Peyer's patch (tissue), 4 donors: ENCODE results near the gene MTX3. TPM values are rescaled to one million over a fixed set of nuclear protein-coding genes. Genes with fewer than 3 reads are reported as not detected.

Experiments used
- DNase-seq, 3 donors: peaks; one replicate each; pipeline ENCODE4 v3.0.0-alpha.2; 2017 to 2019
- H3K27ac ChIP-seq, 4 donors: fragments of 200-600 bp; sonication (generic); one replicate each; pipeline ENCODE4 v1.5.1; 2016 to 2019
- H3K27me3 ChIP-seq, 2 donors: fragments of 200-600 bp; sonication (generic); one replicate each; pipeline ENCODE4 v1.5.1; 2019
- H3K36me3 ChIP-seq, 3 donors: fragments of 200-600 bp; sonication (generic); one replicate each; pipeline ENCODE4 v1.5.1; 2016 to 2019
- H3K4me1 ChIP-seq, 4 donors: fragments of 200-600 bp; sonication (generic); one replicate each; pipeline ENCODE4 v1.5.1; 2016 to 2019
- H3K4me3 ChIP-seq, 4 donors: fragments of 200-600 bp; sonication (generic); 1 replicate in 3 of 4; 2 replicates in 1 of 4; pipeline ENCODE4 v1.5.1; 2016 to 2019; ENCODE audit warnings: mild to moderate bottlenecking in 1 of 4
- H3K9me3 ChIP-seq, 4 donors: fragments of 200-600 bp; sonication (generic); one replicate each; pipeline ENCODE4 v1.5.1; 2016 to 2019; ENCODE audit warnings: mild to moderate bottlenecking in 1 of 4
- POLR2A ChIP-seq, 2 donors: fragments of 450-650 bp; IDR thresholded peaks; one replicate each; pipeline ENCODE4 v1.5.1; 2017; ENCODE audit warnings: antibody characterized with exemption in 2 of 2, mild to moderate bottlenecking in 2 of 2, moderate library complexity in 2 of 2
- total RNA-seq, 4 donors: library from RNA; depleted of rRNA; stranded (reverse); fragments of >200 nt; gene quantifications; one replicate each; pipeline ENCODE4 v1.1.0, GENCODE V29; 2016
- TF ChIP-seq, protein P1 (sequence below), 6 experiments: fragments of 450-650 bp in 4 of 6; fragments of 200-600 bp in 2 of 6; sonication (generic) in 1 of 6; IDR thresholded peaks; one replicate each; pipeline ENCODE4 v1.5.1; 2017 to 2019; ENCODE audit warnings: antibody characterized with exemption in 6 of 6, mild to moderate bottlenecking in 3 of 6, moderate library complexity in 1 of 6

Gene MTX3
- total RNA-seq, 4 donors from 2014 or later: 8.4 to 11.6 (median 9.2) TPM

DNA sequence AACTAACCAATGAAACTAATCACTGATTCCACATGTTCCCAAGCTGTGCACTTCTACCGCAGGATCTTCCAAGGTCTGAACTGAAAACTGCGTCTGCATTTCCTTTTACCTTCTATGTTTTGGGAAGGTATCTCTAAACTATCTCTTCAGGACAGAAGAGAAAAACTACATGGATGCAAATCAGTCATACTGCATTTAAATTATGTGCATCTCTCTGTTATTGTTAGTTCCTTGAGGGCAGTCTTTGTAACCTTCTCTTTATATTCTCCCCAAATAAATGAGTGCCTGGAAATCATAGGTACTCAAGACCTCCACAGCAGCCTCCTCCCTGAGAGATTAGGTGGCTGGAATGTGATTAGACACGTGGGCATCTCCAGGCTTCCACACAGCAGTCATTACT, 17.1 kb downstream of the MTX3 start:
- H3K27ac ChIP-seq: no peak overlapping the region
- no peaks in the 10 kb centered on the region for H3K9me3 ChIP-seq
- no peak overlapping the region for H3K4me3 ChIP-seq
- H3K36me3 ChIP-seq: peaks cover 0 to 11% (median 0%) of the 10 kb centered on the region in 3 donors
- TF ChIP-seq, protein P1, sequence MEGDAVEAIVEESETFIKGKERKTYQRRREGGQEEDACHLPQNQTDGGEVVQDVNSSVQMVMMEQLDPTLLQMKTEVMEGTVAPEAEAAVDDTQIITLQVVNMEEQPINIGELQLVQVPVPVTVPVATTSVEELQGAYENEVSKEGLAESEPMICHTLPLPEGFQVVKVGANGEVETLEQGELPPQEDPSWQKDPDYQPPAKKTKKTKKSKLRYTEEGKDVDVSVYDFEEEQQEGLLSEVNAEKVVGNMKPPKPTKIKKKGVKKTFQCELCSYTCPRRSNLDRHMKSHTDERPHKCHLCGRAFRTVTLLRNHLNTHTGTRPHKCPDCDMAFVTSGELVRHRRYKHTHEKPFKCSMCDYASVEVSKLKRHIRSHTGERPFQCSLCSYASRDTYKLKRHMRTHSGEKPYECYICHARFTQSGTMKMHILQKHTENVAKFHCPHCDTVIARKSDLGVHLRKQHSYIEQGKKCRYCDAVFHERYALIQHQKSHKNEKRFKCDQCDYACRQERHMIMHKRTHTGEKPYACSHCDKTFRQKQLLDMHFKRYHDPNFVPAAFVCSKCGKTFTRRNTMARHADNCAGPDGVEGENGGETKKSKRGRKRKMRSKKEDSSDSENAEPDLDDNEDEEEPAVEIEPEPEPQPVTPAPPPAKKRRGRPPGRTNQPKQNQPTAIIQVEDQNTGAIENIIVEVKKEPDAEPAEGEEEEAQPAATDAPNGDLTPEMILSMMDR (IDR thresholded peaks at IDR 0.05): no peak
- no peak for TF ChIP-seq POLR2A (IDR thresholded peaks at IDR 0.05)
- no peaks in the 10 kb centered on the region for H3K27me3 ChIP-seq
- H3K4me1 ChIP-seq: no peaks in the 10 kb centered on the region
- DNase-seq: no peak

DNA sequence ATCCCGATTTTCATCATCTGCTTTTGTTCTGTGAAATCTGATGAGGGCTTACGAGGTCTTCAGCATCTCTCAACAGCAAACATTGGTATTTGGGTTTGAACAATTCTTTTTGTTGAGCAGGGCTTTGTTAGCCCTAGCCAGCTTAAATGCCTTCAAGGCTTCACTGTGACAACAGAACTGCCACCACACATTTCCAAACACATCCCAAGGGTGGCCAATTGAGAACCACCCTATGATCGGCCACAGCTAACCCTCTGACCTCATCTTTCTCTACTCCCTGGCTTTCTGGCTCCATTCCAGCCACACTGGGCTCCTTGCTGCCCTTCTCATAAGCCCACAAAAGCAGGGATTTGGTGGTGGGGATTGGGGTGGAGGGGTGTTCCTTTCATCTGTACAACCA, 17.6 kb downstream of the MTX3 start:
- H3K36me3 ChIP-seq: peaks cover 0 to 9% (median 0%) of the 10 kb centered on the region in 3 donors
- H3K27ac ChIP-seq: no peak overlapping the region
- H3K4me3 ChIP-seq: no peak overlapping the region
- H3K9me3 ChIP-seq: no peaks in the 10 kb centered on the region
- no peaks in the 10 kb centered on the region for H3K27me3 ChIP-seq
- no peak for DNase-seq
- TF ChIP-seq, protein P1 (IDR thresholded peaks at IDR 0.05): no peak
- no peak for TF ChIP-seq POLR2A (IDR thresholded peaks at IDR 0.05)
- H3K4me1 ChIP-seq: no peaks in the 10 kb centered on the region

DNA sequence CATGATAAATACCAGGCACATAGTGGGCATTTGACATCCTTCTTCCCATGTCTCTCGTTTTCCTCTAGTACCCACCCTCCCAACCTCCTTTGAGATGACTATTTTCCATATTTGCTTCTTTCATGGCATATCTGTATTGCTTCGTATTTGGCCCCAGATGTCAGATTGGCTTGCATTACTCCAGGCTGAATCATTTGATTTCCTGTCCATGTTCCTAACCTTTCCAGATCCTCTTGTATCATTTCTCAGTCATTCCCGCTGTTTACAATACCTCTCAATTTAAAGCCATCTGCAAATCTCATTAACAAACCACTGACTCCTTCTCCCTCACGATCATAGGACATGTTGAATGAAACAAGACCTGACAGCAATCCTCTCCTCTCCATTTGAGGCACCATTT, 19.9 kb downstream of the MTX3 start:
- DNase-seq: no peak
- no peaks in the 10 kb centered on the region for H3K27me3 ChIP-seq
- no peaks in the 10 kb centered on the region for H3K36me3 ChIP-seq
- H3K27ac ChIP-seq: no peak overlapping the region
- TF ChIP-seq POLR2A (IDR thresholded peaks at IDR 0.05): no peak
- TF ChIP-seq, protein P1 (IDR thresholded peaks at IDR 0.05): no peak
- H3K9me3 ChIP-seq: no peaks in the 10 kb centered on the region
- no peaks in the 10 kb centered on the region for H3K4me1 ChIP-seq
- no peak overlapping the region for H3K4me3 ChIP-seq

DNA sequence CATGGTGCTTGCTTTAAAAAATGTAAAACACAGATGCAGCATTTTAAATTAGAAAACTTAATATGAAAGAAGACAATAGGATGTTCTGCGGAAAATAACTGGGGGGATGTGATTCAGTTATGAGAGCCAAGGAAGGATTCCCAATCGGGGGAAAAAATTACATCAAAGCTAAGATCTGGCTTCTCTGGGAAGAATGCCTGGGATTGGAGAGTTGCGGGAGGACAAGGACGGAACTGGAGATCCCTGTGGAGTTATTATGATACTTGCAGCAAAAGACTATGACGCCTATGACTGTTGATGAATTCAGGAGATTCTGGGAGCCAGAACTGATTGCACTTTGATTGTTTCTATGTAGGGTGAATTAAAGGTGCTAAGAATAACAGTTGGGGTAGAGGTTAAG, 24.6 kb downstream of the MTX3 start:
- TF ChIP-seq, protein P1 (IDR thresholded peaks at IDR 0.05): no peak
- TF ChIP-seq POLR2A (IDR thresholded peaks at IDR 0.05): no peak
- Histone ChIP-seq H3K27ac (no peak overlapping the region), H3K4me3 (no peak overlapping the region), H3K36me3 (no peaks in the 10 kb centered on the region), H3K9me3 (no peaks in the 10 kb centered on the region), H3K4me1 (no peaks in the 10 kb centered on the region), H3K27me3 (no peaks in the 10 kb centered on the region)
- no peak for DNase-seq

DNA sequence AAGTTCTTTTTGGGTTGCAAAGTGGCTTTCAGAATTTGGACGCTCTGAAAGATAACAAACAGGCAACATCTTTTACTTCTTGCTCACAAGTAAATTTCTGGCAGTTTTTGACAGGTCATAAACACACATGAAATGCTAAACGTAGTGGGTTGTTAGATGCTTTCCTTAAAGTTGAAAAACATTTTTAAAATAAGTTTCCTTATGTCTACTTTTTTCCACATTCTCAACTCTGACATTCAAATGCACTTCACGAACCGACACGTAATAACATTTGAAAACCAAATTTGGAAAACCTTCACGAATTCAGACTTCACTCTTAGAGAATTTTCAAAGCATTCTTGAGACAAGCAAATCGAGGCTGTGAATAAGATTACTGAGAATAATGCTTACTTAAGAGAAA, 26.9 kb downstream of the MTX3 start:
- H3K36me3 ChIP-seq: no peaks in the 10 kb centered on the region
- no peak for TF ChIP-seq POLR2A (IDR thresholded peaks at IDR 0.05)
- TF ChIP-seq, protein P1 (IDR thresholded peaks at IDR 0.05): no peak
- no peak overlapping the region for H3K4me3 ChIP-seq
- DNase-seq: no peak
- H3K9me3 ChIP-seq: no peaks in the 10 kb centered on the region
- no peaks in the 10 kb centered on the region for H3K4me1 ChIP-seq
- no peak overlapping the region for H3K27ac ChIP-seq
- no peaks in the 10 kb centered on the region for H3K27me3 ChIP-seq
